SKM-1 (cell line): Measurements from ENCODE around the gene ADTRP.

ENCODE experiments used
- DNase-seq: peaks from one replicate; lab custom pipeline; 2025; ENCODE audit not compliant: unreplicated experiment; lab: John Stamatoyannopoulos, UW

ADTRP gene

GRCh38 chr6:11665604-11666326, 112.8 kb downstream of the ADTRP start:
- DNase-seq = no peak
